A549 (cell line): ENCODE data around the gene HSCB.

Experiments used
- EP300 ChIP-seq, 2 experiments: fragments of >200 bp; sonication (Bioruptor Twin); formaldehyde crosslinking; IDR thresholded peaks; 2 replicates in 1 of 2; 3 replicates in 1 of 2; pipeline ENCODE4 v1.6.1; 2016 to 2017
- MAFK ChIP-seq: fragments of 450-650 bp; IDR thresholded peaks from 2 replicates; pipeline ENCODE4 v1.6.1; 2014; ENCODE audit not compliant: partially characterized antibody
- POLR2A ChIP-seq: IDR thresholded peaks from 2 replicates; pipeline ENCODE4 v1.6.1; 2012; ENCODE audit warnings: mild to moderate bottlenecking, low read length
- RFX5 ChIP-seq: fragments of 450-650 bp; IDR thresholded peaks from 2 replicates; pipeline ENCODE4 v1.7.1; 2014; ENCODE audit warnings: antibody characterized with exemption, mild to moderate bottlenecking, moderate library complexity
- TF ChIP-seq, protein P1 (sequence below): fragments of >200 bp; sonication (Bioruptor Twin); formaldehyde crosslinking; IDR thresholded peaks from 3 replicates; pipeline ENCODE4 v1.5.1; 2016
- TF ChIP-seq, protein P2 (sequence below): IDR thresholded peaks from 2 replicates; pipeline ENCODE4 v1.6.1; 2012

DNA sequence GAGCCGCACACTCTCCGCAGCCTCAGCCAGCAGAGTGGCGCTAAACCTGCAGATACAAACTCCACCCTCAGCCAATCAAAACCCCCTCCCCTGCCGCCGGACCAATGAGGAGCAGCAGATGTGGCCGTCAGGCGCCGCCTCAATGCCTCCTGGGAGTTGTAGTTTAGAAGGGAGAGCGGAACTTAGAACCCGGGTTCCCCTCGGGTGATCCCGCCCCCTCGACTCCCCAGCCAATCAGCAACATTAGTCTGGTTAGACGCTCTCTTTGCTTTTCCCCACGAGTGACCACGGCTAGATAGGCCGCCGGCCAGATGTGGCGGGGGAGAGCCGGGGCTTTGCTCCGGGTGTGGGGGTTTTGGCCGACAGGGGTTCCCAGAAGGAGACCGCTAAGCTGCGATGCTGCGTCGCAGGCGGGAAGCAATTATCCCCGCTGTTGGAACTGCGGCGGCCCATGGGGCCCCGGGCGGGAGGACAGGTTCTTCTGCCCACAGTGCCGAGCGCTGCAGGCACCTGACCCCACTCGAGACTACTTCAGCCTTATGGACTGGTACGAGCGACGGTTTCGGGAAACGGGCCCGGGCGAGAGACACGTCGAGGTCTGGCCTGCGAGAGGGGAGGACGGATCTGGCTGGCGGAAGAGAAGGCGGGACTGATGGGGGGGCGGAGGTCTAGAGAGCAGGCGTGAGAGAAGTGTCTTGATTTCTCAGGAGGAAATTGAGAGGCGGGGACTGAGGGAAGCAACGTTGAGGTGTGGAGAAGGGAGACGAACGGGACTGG, at the start of gene HSCB, which contains the start of gene CHEK2:
- TF ChIP-seq POLR2A = peak; percentile 50
- TF ChIP-seq MAFK = no peak
- TF ChIP-seq, protein P1, sequence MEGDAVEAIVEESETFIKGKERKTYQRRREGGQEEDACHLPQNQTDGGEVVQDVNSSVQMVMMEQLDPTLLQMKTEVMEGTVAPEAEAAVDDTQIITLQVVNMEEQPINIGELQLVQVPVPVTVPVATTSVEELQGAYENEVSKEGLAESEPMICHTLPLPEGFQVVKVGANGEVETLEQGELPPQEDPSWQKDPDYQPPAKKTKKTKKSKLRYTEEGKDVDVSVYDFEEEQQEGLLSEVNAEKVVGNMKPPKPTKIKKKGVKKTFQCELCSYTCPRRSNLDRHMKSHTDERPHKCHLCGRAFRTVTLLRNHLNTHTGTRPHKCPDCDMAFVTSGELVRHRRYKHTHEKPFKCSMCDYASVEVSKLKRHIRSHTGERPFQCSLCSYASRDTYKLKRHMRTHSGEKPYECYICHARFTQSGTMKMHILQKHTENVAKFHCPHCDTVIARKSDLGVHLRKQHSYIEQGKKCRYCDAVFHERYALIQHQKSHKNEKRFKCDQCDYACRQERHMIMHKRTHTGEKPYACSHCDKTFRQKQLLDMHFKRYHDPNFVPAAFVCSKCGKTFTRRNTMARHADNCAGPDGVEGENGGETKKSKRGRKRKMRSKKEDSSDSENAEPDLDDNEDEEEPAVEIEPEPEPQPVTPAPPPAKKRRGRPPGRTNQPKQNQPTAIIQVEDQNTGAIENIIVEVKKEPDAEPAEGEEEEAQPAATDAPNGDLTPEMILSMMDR = no peak
- TF ChIP-seq EP300 (IDR thresholded peaks at IDR 0.05) = no peak
- TF ChIP-seq RFX5 = no peak
- TF ChIP-seq, protein P2, sequence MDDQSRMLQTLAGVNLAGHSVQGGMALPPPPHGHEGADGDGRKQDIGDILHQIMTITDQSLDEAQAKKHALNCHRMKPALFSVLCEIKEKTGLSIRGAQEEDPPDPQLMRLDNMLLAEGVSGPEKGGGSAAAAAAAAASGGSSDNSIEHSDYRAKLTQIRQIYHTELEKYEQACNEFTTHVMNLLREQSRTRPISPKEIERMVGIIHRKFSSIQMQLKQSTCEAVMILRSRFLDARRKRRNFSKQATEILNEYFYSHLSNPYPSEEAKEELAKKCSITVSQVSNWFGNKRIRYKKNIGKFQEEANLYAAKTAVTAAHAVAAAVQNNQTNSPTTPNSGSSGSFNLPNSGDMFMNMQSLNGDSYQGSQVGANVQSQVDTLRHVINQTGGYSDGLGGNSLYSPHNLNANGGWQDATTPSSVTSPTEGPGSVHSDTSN = no peak
